Stimulated activated effector memory CD8-positive, alpha-beta T cell treated with anti-CD3 and anti-CD28 coated beads, Interleukin-12 subunit alpha, Interleukin-12 subunit beta, amount 100 ng/mL, for 72 hours (primary cell): ENCODE measurements around the gene TBX18.

Source experiments
- ATAC-seq: fragments of 150-1000 bp; cut with Tn5 transposase; 2 replicates; pipeline ENCODE4 v1.10.0; 2021
- DNase-seq, 2 donors: peaks; one replicate each; pipeline ENCODE4 v3.0.0; 2021 to 2022; ENCODE audit warnings: low spot score in 2 of 2
- H3K27ac Mint-ChIP-seq: one replicate; pipeline ENCODE4 v1.8.0; 2022; ENCODE audit warnings: mild to moderate bottlenecking, mixed read lengths
- H3K36me3 Mint-ChIP-seq: one replicate; pipeline ENCODE4 v1.8.0; 2022; ENCODE audit warnings: mild to moderate bottlenecking, mixed read lengths
- H3K4me1 Mint-ChIP-seq: one replicate; pipeline ENCODE4 v1.8.0; 2022; ENCODE audit warnings: mixed read lengths
- H3K4me3 Mint-ChIP-seq: one replicate; pipeline ENCODE4 v1.8.0; 2022; ENCODE audit warnings: mild to moderate bottlenecking, mixed read lengths
- H3K9me3 Mint-ChIP-seq: one replicate; pipeline ENCODE4 v1.8.0; 2022; ENCODE audit warnings: mixed read lengths

The TBX18 gene

DNA sequence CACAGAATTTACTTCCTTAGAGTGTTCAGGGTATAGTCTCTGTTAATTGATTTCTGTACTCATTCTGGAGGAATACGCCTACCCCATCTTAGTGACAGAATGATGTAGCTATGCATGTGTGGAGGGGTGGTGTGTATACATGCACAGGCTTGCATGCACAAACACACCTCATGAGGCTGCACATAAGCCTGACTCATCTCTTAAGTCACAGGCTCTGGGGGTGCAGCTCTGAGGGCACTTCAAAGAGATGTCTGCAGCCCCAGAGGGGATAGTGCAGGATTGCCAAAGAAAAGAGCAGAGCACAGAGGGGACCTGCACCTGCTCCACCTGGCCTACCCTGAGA is 24.6 kb downstream of the TBX18 start:
- H3K9me3 Mint-ChIP-seq = peaks cover 5% of the 10 kb centered on the region
- H3K4me3 Mint-ChIP-seq = no peak overlapping the region
- ATAC-seq (peak; percentile 43), DNase-seq (no peak)
- H3K27ac Mint-ChIP-seq = no peak overlapping the region
- H3K36me3 Mint-ChIP-seq = no peaks in the 10 kb centered on the region
- H3K4me1 Mint-ChIP-seq = no peaks in the 10 kb centered on the region

GRCh38 chr6:84738996-84739865 is 25.2 kb downstream of the TBX18 start:
- Mint-ChIP-seq H3K4me1 (no peaks in the 10 kb centered on the region), H3K4me3 (no peak overlapping the region), H3K9me3 (peaks cover 5% of the 10 kb centered on the region), H3K36me3 (no peaks in the 10 kb centered on the region), H3K27ac (no peak overlapping the region)
- DNase-seq = no peak
- ATAC-seq = peak; percentile 26

DNA sequence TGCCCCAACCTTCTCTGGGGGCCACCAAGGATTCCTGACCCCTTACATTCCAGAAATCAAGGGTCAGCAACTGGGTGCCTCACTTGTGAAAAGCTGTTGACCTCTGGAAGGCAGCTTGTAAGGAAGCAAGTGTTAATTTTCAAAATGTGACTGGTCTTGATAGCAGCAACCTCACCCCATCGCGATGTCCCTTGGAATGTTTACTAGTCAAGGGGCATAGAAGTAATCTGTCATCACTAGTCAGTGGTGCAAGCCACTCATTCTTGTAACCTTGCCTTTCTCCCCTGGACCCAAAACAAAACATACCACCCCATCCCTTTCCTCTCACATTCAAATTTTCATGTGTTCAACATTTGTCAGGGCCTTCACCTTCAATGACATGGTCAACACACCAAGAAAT is 30.5 kb downstream of the TBX18 start:
- Mint-ChIP-seq H3K4me1 (no peaks in the 10 kb centered on the region), H3K9me3 (peaks cover 8% of the 10 kb centered on the region), H3K36me3 (no peaks in the 10 kb centered on the region), H3K27ac (no peak overlapping the region), H3K4me3 (no peak overlapping the region)
- no peak for DNase-seq
- no peak for ATAC-seq

DNA sequence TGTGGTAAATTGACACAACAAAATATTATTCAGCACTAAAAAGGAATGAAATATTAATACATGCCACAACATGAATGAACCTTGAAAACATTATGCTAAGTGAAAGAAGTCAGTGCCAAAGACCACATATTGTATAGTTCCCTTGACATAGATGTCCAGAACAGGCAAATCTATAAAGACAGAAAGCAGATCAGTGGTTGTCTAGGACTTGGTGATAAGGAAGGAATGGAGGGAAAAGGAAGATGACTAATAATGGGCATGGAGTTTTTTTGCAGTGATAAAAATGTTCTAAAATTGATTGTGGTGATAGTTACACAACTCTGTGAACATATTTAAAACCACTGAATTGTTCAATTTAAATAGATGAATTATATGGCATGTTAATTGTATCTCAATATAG is 32.5 kb downstream of the TBX18 start:
- H3K4me1 Mint-ChIP-seq = no peaks in the 10 kb centered on the region

GRCh38 chr6:84731401-84731800 is 33.0 kb downstream of the TBX18 start:
- H3K4me1 Mint-ChIP-seq = no peaks in the 10 kb centered on the region

More for the DNA sequence above, 32.5 kb downstream of the TBX18 start:
- H3K36me3 Mint-ChIP-seq = no peaks in the 10 kb centered on the region
- no peak overlapping the region for H3K4me3 Mint-ChIP-seq
- H3K9me3 Mint-ChIP-seq = peaks cover 5% of the 10 kb centered on the region
- H3K27ac Mint-ChIP-seq = no peak overlapping the region
- ATAC-seq (no peak), DNase-seq (no peak)

DNA sequence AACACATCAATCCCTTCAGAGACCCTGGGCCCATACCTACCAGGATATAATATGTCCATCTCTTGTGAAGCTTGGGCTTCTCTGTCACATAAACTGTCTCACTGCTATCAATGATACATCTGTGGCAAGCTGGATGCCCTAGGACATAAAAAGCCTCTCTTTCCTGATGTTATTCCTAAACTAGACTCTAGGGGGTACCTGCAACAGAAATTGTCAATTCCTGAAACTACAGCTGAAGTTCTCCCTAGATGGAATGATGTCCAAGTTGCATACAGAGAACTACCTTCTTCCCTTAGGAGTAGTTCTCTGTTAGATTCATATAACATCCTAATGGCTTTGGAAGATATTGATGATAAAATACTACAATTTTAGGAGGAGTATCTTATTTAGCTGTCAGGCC is 35.8 kb downstream of the TBX18 start:
- Mint-ChIP-seq H3K4me1 (no peaks in the 10 kb centered on the region), H3K4me3 (no peak overlapping the region), H3K36me3 (no peaks in the 10 kb centered on the region), H3K9me3 (peaks cover 3% of the 10 kb centered on the region), H3K27ac (no peak overlapping the region)
- DNase-seq (no peak), ATAC-seq (no peak)

More at GRCh38 chr6:84731401-84731800, 33.0 kb downstream of the TBX18 start:
- H3K4me3 Mint-ChIP-seq = no peak overlapping the region
- H3K36me3 Mint-ChIP-seq = no peaks in the 10 kb centered on the region
- peaks cover 5% of the 10 kb centered on the region for H3K9me3 Mint-ChIP-seq
- H3K27ac Mint-ChIP-seq = no peak overlapping the region
- ATAC-seq (no peak), DNase-seq (no peak)

- no peak overlapping the region for H3K27ac Mint-ChIP-seq
- ATAC-seq = no peak
- no peaks in the 10 kb centered on the region for H3K36me3 Mint-ChIP-seq
- no peak overlapping the region for H3K4me3 Mint-ChIP-seq
- DNase-seq = no peak
- peaks cover 4% of the 10 kb centered on the region for H3K9me3 Mint-ChIP-seq
- no peaks in the 10 kb centered on the region for H3K4me1 Mint-ChIP-seq
These were observed 45.2 kb downstream of the TBX18 start for GRCh38 chr6:84719152-84719551.

GRCh38 chr6:84718038-84718955 is 46.1 kb downstream of the TBX18 start:
- no peak for ATAC-seq
- no peaks in the 10 kb centered on the region for H3K36me3 Mint-ChIP-seq

GRCh38 chr6:84709121-84709520 is 55.3 kb downstream of the TBX18 start:
- Mint-ChIP-seq H3K4me3 (no peak overlapping the region), H3K27ac (no peak overlapping the region), H3K36me3 (no peaks in the 10 kb centered on the region)

More at GRCh38 chr6:84718038-84718955, 46.1 kb downstream of the TBX18 start:
- H3K9me3 Mint-ChIP-seq = peaks cover 4% of the 10 kb centered on the region
- DNase-seq = no peak
- no peak overlapping the region for H3K4me3 Mint-ChIP-seq
- H3K4me1 Mint-ChIP-seq = no peaks in the 10 kb centered on the region
- H3K27ac Mint-ChIP-seq = no peak overlapping the region

GRCh38 chr6:84707171-84707570 is 57.2 kb downstream of the TBX18 start:
- no peak overlapping the region for H3K4me3 Mint-ChIP-seq
- H3K4me1 Mint-ChIP-seq = no peaks in the 10 kb centered on the region
- DNase-seq = no peak
- H3K27ac Mint-ChIP-seq = no peak overlapping the region
- peaks cover 1% of the 10 kb centered on the region for H3K9me3 Mint-ChIP-seq
- ATAC-seq = no peak
- no peaks in the 10 kb centered on the region for H3K36me3 Mint-ChIP-seq

More at GRCh38 chr6:84709121-84709520, 55.3 kb downstream of the TBX18 start:
- DNase-seq (no peak), ATAC-seq (no peak)
- H3K4me1 Mint-ChIP-seq = no peaks in the 10 kb centered on the region
- no peaks in the 10 kb centered on the region for H3K9me3 Mint-ChIP-seq

DNA sequence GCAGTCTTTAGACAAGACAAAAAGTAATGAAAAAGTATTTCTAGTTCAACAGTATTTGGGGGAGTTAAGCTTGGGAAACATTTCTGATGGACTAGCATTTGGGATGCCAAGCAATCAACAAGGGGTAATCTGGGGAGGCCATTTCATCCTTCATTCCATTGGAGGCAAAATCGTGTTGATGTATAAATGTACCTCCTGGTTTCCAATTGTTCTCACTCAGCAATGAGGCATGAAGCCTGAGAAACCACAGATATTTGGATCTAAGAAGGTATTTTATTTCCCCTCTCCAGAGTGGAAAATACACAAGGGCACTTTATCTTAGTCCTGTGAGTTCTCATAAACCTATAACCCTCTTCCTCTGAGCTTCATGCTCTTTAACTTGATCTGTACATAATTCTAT is 68.2 kb downstream of the TBX18 start:
- H3K4me3 Mint-ChIP-seq = no peak overlapping the region
- no peak for ATAC-seq
- peaks cover 9% of the 10 kb centered on the region for H3K9me3 Mint-ChIP-seq
- H3K4me1 Mint-ChIP-seq = no peaks in the 10 kb centered on the region
- H3K36me3 Mint-ChIP-seq = no peaks in the 10 kb centered on the region
- no peak overlapping the region for H3K27ac Mint-ChIP-seq
- no peak for DNase-seq

DNA sequence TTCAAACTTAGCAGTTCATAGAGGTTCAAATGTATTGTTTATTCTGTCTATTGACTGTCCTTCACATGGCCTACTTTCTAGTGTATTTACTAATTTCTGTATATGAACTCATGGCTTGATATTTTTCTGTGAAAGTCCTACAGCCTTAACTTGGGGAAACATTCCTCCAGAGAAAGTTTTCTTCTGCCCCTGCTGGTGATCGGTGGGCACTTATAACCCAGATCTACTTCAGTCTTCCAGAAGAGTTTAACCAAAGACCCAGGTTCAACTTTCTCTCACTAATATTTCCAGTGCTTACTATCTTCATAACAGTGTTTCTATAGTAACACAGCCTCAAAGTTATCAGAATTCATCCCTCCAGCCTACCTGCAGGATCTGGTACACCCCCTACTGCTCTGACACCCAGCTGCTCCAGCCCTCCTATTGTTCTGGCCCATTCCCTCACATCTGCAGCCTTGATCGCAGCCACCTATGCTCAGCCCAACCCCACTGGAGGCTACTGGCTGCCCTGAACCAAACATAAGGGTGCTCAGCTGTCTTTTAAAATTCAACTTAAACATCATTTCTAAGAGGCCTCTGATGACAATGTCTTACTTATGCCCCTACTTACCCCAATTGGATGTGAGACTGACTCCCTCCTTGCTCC is 72.3 kb downstream of the TBX18 start:
- Mint-ChIP-seq H3K4me1 (no peaks in the 10 kb centered on the region), H3K4me3 (no peak overlapping the region), H3K27ac (no peak overlapping the region), H3K9me3 (peaks cover 3% of the 10 kb centered on the region), H3K36me3 (no peaks in the 10 kb centered on the region)
- DNase-seq (no peak), ATAC-seq (no peak)

- Mint-ChIP-seq H3K4me1 (no peaks in the 10 kb centered on the region), H3K4me3 (no peak overlapping the region), H3K36me3 (no peaks in the 10 kb centered on the region), H3K27ac (no peak overlapping the region), H3K9me3 (no peaks in the 10 kb centered on the region)
- DNase-seq (no peak), ATAC-seq (no peak)
These were observed 76.1 kb downstream of the TBX18 start for GRCh38 chr6:84688141-84688873.

DNA sequence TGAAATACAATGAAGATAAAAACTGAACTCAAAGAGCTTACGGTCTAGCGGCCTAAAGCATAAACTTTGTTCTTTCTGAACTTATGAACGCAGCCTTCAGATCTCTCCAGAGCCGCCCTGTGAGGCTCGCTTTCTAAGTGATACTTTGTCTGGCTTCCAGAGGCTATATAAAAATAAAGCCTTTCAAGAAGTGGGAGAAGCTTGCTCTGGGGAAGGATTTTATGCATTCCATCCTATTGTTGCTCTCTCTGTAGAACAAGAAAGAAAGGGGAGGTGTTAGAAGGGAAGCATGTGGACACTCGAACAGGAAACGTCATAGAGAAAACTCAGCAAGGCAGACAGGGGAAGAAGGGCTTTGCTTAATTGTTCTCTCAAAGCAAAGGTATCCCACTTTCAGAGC is 77.0 kb downstream of the TBX18 start:
- Mint-ChIP-seq H3K4me3 (no peak overlapping the region), H3K27ac (no peak overlapping the region), H3K9me3 (no peaks in the 10 kb centered on the region), H3K36me3 (no peaks in the 10 kb centered on the region), H3K4me1 (no peaks in the 10 kb centered on the region)
- no peak for ATAC-seq
- no peak for DNase-seq
